ENCODE results near the gene SYVN1. TPM values are rescaled to one million over a fixed set of nuclear protein-coding genes. Genes with fewer than 3 reads are reported as not detected.

The SYVN1 gene
- total RNA-seq, 1 donor from 2014 or later = 28.1 TPM

DNA sequence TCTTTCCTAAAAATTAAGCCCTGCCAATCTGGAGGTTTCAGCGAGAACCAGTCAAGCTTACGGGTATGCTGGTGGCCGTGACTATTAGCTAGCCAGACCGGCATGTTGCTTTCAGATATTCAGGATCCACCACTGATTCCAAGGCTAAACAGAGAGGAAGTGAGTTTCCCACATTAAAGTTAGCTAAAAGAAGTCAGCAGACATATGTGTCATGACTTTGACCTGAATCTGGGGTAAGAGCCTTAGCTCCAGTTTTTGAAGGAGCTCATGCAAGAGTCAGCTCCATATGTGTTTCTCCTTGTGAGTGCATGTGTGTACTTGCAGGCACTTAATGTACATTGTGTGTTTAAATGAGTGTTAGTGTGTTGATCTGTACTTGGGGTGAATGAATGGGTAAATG lies 48.9 kb downstream of the SYVN1 start:
- ATAC-seq = no peak

DNA sequence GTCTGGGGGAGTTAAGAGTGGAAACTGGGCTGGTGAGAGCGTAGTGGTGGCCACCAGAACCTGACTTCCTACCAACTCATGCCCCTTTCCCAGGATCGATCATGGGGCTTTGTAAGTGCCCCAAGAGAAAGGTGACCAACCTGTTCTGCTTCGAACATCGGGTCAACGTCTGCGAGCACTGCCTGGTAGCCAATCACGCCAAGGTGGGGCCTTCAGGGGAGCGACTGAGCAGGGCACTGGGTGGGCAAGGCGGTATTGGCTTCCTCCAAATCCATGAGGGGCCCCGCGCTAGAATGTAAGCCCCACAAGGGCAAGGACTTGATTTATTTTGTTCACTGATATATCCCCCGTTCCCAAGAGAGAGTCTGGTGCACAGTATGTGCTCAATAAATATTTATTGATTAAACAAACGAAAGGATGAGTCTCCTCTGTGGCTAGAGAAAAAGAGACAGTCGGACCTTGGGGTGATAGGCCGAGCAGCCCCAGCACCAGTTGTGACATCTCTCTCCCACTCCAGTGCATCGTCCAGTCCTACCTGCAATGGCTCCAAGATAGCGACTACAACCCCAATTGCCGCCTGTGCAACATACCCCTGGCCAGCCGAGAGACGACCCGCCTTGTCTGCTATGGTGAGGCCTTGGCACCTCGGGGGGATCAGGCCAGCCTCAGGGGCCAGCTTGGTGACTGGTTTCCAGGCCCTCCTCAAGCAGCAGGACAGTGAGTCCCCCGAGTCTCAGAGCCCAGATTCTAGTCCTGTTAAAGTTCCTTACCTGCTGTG lies 49.5 kb downstream of the SYVN1 start:
- ATAC-seq = no peak

DNA sequence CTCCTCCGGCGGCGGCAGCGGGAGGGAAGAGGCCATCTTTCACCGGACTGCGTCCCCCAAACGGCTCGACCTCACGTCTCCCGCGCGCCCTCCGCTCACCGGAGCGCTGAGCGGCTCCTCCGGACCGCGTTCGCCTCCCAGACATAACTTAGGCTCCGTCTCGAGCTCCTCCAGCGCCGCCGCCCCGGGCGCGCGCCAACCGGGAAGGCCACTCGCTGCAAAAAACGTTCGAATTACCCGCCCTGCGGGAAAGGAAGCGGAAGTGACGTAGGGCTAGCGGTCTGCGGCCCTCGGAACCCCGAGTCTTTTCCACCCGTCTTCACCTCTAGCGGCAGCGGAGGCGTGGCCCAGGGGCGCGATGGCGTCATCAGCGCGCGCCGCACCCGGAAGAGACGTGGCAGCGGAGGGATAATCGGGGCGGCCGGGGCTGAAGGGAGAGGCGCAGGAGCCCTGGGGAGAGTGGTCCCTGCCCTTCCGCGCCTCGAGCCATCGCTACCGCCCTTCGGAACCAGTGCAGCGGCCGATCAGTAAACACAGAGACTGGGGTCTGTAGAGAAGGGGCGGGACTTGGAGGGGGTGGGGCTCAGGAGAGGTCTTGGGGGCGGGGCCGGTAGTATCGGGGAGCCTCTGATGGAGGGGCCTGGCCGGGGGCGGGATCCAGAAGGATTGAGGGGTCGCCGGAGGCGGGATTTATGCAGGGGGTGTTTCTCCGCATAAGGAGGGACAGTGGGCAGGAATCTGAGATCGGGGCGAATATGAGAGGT lies 50.3 kb downstream of the SYVN1 start, which contains the start of the genes CDCA5 and ZFPL1:
Gene CDCA5 (minus strand): TSS at position 207 of the 764 bp plus-strand sequence. CDS start 62 bp downstream, at position 145.
Gene ZFPL1 (plus strand): TSS at position 389 of the 764 bp plus-strand sequence. CDS start 477 bp downstream, outside the sequence.
- peak; percentile 94 for ATAC-seq

DNA sequence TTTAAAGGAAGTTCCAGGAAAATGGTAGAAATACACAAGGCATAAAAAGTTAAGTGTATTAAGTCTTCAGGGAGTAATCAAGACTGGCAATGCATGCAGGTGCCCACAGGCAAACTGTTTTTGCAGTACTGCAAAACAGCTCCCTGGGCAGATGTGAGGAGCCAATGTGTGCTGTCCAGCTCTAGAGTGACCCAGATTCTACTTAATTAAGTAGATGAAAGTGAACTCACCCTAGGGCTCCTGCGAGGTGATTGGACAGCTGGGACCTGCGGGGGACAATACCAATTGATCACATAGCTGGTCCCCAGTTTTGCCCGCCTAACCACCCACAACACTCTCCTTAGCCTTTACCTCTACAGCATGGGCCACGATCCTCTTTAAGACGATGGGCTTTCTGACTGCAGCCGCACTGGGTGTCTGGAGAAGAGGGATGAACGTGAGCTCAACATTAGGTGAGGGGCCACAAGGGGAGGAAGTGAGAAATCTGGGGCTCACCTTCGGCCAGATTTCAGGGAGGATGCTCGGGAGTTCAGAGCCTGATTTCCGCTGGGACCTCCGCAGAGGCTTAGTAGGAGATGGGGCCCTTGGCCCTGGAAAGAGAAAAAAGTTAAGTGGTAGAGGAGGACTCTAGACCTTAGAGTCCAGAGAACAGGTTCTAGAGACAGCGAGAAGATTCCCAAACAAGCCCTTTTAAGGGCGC lies 51.0 kb downstream of the SYVN1 start:
- no peak for ATAC-seq

DNA sequence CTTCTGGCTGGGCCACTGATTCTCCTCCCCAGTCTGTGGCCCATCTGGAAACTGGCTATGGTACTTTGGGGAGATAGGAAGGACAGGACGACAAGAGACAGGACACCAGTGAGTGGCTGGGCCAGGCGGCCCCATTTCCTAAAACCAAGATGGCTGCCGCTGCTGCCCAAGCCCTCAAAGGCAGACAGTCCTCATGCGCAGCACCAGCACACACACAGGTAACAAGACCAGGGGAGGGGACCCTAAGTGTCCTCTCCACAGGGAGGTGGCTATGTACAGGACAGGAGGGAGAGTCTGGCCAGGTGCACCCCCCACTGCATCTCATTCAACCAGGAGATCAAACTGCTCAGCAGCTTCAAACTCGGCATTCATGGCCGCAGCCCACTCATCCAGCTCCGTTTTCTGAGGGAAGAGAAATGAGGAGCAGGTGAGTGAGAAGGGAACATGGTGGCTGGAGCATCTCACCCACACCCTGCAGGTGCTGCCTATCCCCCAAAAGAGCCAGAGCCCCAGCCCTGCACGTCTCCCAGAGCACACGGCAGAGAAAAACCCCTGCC lies 55.5 kb downstream of the SYVN1 start:
- ATAC-seq = no peak

DNA sequence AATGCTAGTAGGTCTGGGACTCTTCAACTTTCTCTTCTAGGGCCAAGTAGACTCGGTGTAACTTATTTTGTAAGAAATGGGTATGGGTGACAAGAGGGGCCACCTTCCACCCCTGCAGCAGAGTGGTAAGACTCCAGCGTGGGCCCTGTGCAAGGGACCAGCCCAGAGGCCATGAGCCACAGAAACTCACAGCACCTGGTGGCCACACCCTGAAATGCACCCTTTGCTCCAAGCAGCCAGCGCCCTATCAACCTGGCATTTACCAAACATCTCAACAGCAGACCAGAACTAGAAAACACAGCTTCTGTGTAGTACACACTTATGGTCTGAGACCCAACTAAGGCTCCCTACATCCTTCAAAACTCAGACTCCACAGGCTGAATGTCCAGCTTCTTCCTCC lies 56.2 kb downstream of the SYVN1 start:
- peak; percentile 69 for ATAC-seq

DNA sequence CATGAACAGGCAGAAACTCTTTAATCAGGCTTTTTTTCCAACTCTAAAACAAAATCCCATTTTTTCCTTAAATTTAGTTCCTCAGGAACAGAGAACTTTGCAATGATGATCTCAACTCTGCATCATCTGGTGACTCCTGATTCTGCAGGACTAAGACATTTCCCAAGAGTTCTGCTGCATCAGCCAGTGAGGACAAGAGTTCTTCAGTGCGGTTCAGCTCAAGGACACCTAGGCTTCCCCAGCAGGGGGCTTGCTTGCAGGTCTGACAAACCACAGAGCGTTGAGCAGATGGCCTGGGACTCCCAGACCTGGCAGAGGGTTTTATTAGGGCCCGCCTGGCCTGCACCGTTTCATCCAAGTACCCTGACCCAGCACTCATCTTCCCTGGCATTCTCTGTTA lies 56.9 kb downstream of the SYVN1 start:
- no peak for ATAC-seq

Other genes starting within 250 kb of the SYVN1 start
- gene ATG2A, start 217.3 kb downstream of the SYVN1 start, total RNA-seq = 10.7 TPM
- 7.0 TPM for gene PPP2R5B, start 209.8 kb downstream of the SYVN1 start, total RNA-seq
- not detected for gene GPHA2, start 198.6 kb downstream of the SYVN1 start, total RNA-seq
- not detected for gene MAJIN, start 162.4 kb downstream of the SYVN1 start, total RNA-seq
- not detected for gene BATF2, start 137.5 kb downstream of the SYVN1 start, total RNA-seq
- gene ARL2, start 120.4 kb downstream of the SYVN1 start, total RNA-seq = 43.9 TPM
- 12.2 TPM for gene SNX15, start 107.1 kb downstream of the SYVN1 start, total RNA-seq
- 11.3 TPM for gene SAC3D1, start 93.3 kb downstream of the SYVN1 start, total RNA-seq
- 2.7 TPM for gene NAALADL1, start 76.0 kb downstream of the SYVN1 start, total RNA-seq
- 14.1 TPM for gene CDCA5, start 50.5 kb downstream of the SYVN1 start, total RNA-seq
- gene ZFPL1, start 50.3 kb downstream of the SYVN1 start, total RNA-seq = 25.7 TPM
- gene VPS51, start 38.3 kb downstream of the SYVN1 start, total RNA-seq = 76.4 TPM
- gene TM7SF2, start 22.6 kb downstream of the SYVN1 start, total RNA-seq = 53.2 TPM
- 9.4 TPM for gene ZNHIT2, start 16.8 kb downstream of the SYVN1 start, total RNA-seq
- 758 TPM for gene FAU, start 12.4 kb downstream of the SYVN1 start, total RNA-seq
- 63.9 TPM for gene MRPL49, start 12.2 kb downstream of the SYVN1 start, total RNA-seq
- gene SPDYC, start 35.7 kb upstream of the SYVN1 start, total RNA-seq = not detected
- gene CAPN1, start 47.4 kb upstream of the SYVN1 start, total RNA-seq = 510 TPM
- gene POLA2, start 127.4 kb upstream of the SYVN1 start, total RNA-seq = 11.2 TPM
- 0.92 TPM for gene CDC42EP2, start 180.3 kb upstream of the SYVN1 start, total RNA-seq
- 30.4 TPM for gene DPF2, start 199.3 kb upstream of the SYVN1 start, total RNA-seq
- gene TIGD3, start 220.2 kb upstream of the SYVN1 start, total RNA-seq = 0.16 TPM
- 3.4 TPM for gene SLC25A45, start 248.1 kb upstream of the SYVN1 start, total RNA-seq

All from esophagus mucosa (tissue), 1 donor.